Uterus (tissue), 2 donors: Measurements from ENCODE around the gene SFMBT2.

ENCODE experiments used
- CTCF ChIP-seq, 4 experiments: fragments of 200-600 bp in 2 of 4; fragments of 450-650 bp in 2 of 4; sonication (generic) in 2 of 4; IDR thresholded peaks; one replicate each; pipeline ENCODE4 v1.5.1; 2016 to 2019; ENCODE audit warnings: antibody characterized with exemption in 4 of 4, mild to moderate bottlenecking in 2 of 4, moderate library complexity in 1 of 4
- POLR2A ChIP-seq, 2 donors: fragments of 450-650 bp; IDR thresholded peaks; one replicate each; pipeline ENCODE4 v1.6.1; 2016; ENCODE audit warnings: antibody characterized with exemption in 2 of 2, mild to moderate bottlenecking in 1 of 2, moderate library complexity in 1 of 2

DNA sequence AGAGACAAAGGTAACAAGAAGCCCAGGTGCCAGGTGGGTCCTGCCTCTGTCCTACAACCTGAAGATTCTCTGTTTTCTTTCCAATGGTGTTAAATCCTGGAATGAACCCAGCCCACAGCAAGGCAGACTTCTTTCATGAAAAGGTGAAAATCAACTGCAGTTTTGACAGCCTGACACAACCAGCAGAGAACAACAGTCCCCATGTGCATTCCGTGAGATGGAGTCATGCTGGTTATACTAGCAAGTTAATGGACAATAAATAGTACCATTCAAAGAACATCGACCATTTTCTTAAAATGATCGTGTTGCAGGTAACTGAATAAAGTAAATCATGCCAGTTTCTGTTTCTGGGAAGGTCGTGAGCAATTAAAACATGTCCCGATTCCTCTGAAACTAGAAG is 131.5 kb downstream of the SFMBT2 start:
- no peak for TF ChIP-seq POLR2A (IDR thresholded peaks at IDR 0.05)
- TF ChIP-seq CTCF (IDR thresholded peaks at IDR 0.05) = no peak
